Fibroblast of gingiva (primary cell): ENCODE data around the gene ARID3C.

Experiments
- DNase-seq: peaks from one replicate; pipeline ENCODE4 v3.0.0-alpha.2; 2011; ENCODE audit warnings: low read depth

The ARID3C gene

DNA sequence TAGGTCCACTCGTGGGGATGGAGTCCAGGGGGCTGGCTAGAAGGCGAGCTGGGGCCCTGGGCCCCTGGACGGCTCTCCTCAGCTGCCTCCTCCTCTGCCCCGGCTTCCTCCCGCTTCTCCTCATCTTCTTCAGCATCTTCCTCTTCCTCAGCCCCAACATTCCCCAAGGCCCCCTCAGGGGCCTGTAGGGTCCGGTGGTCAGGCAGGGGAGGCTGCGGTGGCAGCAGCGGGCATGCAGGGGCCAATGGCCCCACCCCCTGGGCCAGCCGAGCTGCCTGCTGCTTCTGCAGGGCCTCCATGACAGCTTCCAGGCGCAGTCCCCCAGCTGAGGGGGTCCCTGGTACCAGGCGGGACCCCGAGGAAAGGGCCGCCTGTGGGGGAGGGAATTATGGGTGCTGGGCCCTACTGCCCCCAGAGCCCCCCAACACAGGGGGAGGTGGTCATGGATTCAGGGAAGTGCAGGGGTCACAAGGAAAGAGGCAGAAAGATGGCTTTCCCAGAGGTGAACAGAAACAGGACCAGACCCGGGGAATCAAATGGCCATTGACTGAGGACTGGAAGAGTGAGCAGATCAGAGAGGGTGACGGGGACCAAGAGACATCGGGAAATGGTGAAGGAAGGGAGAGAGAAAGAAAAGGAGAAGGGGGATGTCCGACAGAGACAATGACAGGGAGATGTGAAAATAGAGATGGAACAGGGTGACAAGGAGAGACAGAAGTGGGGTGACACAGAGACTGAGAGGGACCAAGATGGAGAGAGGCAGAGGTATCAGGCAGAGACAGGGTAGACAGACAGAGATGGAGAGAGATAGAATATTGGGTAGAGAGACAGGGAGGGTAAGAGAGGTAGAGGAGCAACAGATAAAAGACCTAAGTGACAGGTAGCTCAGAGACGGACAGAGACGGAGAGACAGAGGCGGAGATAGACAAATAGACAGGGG, 880 bp downstream of the ARID3C start:
- no peak for DNase-seq

DNA sequence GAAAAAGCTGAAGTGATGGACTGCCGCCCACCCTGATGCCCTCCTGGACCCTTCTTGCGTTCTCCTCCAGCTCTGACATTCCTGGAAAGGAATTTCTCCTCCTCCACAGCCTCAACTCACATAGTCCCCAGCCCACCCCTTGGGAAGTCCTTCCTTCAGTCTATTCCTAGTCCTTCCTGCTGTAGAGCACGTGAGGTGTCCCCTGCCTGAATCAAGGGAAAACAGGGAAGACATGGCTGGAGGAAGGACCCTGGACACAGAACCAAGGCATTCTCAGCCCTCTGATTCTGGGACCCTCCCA, 3.7 kb downstream of the ARID3C start:
- no peak for DNase-seq

DNA sequence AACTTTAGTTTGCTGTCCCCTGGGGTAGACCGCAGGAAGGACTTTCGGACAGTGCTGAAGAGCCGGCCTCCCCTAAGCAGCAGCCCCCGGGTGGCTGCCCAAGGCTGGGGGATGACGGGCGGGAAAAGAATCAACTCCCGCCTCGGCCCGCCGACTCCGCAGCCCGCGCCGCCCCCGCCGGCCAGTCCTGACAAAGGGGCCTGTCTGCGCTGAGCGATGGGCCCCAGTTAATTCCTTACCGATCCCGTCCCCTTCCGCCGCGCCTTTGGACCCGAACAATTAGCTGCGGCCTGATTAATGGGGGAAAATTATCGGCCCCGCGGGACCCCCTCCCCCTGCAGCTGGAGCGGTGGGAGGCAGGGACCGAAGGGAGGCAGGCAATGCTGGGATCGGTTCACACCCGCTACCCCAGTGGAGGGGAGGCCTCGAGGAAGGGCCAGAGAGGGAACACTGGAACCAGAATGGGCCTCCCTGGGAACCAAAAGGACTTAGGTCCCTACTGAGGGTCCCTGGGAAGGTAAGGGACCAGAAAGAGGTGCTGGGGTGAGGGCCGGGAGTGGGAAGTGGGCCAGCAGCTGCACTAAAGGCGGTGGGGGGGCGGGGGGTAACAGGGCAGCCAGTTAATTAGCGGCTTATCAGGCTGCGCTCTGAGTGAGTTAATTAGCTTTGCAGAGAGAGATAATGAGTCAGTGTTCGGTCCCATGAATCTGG, 4.2 kb downstream of the ARID3C start:
- no peak for DNase-seq

DNA sequence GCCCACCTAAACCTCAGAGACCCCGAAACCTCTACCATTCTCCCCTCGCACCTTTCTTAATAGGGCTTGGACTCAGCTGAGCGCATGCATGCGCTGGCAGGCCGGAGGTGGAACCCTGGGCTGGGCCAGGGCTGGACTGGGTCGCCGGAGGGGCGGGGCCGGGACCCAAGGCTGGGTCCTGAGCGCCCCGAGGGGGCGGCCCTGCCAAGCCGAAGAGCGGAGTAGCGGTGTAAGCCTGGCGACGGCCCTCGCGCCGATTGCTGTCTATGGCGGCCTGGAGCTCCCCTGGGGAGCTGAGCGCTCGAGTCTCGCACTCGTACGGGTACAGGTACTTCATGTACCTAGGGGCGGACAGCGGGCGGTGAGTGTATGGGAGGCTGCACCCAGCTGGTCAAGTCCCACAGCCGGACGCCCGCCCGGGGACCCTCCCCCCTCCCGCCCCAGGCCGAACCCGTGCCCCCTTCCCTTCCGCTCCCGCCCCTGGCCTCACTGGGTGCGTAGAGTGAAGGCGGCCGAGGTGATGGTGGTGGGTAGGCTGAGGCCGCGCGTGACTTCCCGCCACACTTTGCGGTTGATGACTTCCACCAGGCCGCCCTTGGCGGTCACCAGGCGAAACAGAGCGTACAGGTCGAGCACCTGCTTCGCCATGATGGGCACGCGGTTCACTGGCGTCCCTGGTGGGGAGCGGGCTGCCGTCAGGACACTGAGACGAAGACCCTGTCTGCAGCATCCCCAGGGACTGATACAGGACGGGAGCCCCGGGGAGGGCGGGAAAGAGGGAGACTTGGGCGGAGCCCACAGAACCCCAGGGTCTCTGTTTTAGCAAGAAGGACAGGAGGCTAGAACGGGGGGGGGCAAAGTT, 5.3 kb downstream of the ARID3C start:
- DNase-seq, result no peak

DNA sequence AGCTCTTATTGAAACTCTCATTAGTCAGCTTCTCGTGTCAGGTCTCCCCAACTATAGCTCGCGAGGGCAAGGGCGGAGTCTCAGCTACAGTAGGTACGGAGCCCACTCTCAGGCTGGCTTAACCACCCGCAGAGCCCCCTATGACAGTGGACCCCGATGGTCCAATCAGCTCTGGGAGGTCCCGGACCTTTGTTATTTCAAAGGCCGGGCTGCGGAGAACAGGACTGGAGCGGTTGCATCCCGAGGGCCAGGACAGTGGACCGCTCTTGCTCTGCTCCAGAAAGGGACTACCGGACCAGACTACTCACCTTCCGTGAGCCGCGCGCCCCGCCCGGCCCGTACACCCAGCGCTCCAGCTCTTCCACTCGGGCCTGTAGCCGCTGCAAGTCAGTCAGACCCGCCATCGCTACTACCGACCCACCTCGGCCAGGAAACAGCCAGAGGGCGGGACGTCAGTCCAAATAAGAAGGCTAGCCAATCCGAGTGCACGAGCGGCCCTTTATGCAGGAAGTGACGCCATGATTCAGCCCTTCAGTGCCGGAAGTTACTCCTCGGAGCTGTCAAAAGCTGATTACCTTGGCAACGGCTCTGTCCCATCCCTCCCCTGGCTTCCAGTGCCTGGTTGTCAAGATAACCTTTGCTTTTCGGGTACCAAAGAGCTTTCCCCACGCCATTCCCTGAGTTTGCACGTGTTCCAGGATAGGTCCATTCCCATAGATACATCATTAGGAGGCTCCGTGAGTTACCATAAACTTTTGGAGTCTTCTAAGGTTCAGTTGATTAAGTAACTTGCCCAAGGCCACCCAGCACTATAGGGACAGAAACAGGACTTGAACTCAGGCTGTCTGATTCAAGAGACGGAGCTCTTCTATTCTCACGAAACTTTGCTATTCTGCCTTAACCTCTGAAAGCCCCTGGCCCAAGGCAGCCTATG, 8.5 kb downstream of the ARID3C start, which contains the start of gene DCTN3:
Gene DCTN3, minus strand, starts transcription at position 435 of the 934 bp plus-strand sequence. Its CDS starts 31 bp downstream, at position 404.
- DNase-seq, result peak; percentile 92

DNA sequence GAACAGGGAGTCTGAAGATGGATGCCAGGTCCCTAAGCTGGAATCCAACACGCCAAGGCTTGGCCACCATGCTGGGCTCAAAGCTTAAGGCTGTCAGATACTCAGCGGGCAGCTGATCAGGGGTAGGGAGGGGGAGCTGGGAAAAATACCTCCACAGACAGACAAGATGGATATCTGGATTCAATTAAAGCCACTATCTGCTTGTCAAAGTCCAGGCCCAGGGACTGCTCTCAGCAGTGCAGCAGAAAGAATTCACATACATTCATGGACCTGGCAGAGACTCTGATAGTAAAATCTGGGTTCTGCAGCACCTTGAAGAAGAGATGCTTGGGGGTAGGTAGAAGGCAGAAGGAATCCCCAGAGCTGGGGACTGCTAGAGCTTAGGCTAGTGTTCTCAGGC, 13.7 kb downstream of the ARID3C start:
- DNase-seq, result no peak

DNA sequence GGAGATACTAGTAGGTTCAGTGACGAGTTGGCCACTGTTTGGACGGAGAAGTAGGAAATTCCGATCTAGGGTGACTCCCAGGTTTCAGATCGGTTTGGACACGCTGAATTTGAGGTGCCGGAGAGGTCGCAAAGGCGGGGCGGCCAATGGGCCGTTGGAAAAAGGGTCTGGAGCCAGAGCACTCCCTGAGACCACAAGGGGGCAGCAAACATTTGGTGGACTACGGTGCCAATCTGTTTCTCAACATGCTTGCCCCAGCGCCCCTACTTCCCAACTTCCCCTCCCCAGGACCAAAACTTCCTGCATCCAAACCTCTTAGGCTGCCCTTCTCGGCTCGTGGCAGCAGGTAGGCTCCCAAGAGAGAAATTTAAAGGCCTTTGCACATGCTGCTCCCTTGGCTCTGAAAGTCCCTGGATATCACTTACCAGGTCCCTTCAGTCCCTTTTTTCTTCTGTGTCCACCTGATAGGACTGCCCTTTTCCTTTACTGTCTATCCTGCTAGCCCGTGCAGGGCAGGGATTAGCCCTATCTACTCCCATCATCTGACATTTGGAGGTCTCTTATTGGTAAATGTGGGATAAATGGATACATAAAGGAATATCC, 16.0 kb downstream of the ARID3C start:
- peak; percentile 61 for DNase-seq

DNA sequence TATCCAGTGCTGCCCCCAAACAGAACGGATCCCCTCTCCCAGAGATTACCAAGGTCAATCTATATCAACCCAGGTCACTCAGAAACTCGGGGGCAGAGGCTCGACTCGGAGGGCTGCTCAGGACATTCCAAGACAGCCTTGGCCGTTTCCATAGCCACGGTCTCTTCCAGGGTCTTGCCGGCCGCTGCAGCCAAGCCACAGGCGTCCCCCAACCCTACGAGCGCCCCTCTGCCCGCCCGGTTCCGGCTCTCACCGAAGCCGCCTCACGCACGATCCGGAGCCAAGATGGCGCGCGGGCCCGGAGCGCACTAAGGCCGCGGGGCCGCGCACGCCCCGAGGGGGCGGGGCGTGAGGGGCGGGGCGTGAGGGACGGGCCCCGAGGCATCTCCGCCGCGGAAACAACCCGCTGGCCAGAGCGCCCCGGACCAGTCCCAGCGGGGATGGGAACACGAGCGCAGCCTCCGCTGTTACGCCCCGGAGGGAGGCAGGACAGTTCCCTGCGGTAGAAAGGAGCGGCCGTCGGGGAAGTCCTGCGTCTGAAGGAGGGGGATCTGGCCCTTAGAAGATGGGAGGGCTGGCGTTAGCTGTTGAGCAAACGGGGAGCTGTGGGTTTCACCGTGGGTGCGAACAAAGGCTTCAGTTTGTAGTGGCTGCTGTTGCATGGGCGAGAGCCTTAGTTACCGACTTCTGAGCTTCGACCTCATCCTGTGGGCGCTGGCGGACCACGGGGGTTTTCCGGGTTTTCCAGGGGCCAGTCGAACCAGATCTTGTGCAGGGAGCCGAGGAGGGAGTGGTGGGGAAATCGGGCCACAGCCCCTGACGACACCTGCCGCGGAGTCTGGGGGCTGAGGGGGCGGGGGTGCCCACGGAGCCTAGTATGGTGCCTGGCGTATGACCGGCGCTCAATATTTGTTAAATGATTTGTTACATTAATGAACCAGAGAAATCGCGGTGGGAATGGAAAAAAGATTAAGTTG, 16.8 kb downstream of the ARID3C start, which contains the start of gene RPP25L:
Gene RPP25L, minus strand, starts transcription at position 287 of the 977 bp plus-strand sequence. CDS start 801 bp downstream, outside the sequence.
- DNase-seq, result peak; percentile 83

DNA sequence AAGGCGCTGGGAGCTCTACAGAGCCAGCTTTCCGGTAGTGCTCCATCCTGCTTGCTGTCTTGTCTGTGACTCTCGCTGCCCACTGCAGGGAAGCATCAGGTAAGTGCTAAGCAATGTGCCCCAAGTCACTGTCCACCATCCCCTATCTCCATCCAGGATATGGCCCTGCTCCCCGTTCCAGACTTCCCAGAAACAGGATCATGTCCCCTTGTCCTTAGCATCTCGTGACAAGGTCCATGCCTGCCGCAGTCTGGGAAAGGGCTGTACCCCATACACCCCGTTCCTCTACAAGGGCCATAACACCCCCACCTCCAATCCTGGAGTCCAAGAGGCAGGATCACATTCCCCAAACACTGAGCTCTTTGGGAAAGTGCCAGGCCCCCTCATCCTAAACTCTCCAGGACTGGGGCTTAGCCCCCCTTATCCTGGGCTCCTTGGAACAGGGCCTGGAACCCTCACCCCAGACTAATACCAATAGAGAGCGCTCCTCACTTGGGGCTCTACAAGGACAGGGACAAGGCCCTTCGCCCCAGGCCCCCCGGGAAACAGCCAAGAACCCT, 17.5 kb downstream of the ARID3C start:
- no peak for DNase-seq

DNA sequence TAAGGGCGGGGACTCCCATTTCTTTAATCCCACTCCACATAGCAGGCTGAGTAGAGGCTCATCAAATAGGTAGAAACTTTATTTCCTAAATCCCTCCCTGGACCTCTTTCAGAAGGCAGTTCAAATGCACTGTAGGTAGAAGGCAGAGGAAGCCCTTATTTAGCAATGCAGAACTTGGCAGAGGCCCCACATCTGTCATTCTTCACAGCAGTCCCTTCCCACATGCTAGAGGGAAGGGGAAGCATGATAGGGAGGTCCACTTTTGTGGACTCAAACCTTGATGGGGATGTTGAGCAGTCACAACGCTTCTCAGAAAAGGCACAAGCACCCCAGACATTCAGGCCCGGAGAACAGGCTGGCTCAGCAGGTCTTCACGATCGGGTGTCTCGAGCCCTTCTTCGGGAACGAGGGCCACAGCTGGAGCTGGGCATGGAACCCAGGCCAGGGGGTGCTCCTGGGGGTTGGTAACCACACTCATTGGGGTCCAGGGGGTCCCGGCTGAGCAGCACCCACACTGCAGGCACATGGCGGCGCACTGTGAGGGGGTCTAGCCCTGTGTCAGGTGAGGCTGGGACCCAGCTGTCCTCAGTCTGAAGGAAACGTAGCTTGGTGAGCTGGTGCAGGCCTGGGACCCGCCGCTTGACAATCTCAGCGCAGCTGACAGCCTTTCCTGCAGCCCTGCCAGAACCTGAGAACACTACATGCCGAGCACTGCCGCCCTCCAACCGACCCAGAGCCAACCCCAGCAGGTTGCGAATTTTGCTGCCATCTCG, 18.2 kb downstream of the ARID3C start:
- no peak for DNase-seq

DNA sequence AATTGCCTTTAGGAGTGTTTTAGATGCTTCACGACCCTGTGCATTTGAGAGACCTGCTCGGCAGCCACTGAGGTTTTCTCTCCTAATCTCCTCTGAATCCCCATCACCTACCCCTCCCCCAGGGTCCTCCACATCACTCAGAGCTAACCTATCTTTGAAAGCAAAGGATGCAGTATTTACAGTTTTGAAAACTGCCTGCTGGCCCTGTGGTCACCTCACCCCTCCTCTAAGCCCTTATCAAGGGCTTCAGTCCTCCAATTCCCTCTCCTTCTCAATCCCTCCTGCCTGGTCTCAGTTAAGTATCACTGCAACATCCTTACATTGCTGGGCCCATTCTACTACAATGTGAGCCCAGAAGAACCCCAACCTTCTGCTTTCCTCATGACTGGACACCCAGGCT, 21.5 kb downstream of the ARID3C start:
- DNase-seq, result no peak

DNA sequence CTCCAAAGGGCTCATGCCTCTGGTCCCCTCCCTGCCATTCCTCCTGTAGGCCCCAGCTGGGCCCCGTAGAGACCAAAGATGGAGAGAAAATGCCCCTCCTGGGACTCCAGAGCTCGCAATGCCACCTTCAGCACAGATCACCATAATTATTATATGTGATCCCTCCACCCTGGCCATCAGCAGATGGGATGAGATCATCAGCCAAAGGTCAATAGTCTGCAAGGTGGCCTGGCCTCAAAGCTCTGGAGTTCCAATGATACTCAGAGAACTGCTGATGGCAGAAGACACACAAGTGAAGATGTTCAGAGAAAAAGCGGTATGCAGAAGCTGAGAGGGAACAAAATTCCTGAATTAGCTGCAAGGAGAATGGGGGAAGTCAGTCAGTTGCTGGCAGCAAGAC, 22.0 kb downstream of the ARID3C start:
- no peak for DNase-seq

DNA sequence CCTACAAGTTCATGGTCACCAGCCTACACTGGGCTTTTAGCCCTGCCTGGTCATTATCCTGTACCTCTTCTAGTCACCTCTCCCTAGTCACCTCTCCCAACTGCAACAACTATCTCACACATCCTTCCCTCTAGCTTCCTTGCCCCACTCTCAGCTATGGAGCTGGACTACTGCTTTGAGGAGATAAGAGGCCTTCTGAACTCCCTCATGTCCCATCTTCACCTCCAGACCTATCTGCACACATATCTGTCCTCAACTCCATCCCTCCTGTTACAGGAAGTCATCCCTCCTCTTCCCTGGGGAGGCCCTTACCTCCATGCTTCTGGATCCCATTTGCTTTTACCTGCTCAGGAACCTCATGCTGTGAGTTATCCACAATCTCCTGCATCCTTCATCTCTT, 22.7 kb downstream of the ARID3C start:
- no peak for DNase-seq

DNA sequence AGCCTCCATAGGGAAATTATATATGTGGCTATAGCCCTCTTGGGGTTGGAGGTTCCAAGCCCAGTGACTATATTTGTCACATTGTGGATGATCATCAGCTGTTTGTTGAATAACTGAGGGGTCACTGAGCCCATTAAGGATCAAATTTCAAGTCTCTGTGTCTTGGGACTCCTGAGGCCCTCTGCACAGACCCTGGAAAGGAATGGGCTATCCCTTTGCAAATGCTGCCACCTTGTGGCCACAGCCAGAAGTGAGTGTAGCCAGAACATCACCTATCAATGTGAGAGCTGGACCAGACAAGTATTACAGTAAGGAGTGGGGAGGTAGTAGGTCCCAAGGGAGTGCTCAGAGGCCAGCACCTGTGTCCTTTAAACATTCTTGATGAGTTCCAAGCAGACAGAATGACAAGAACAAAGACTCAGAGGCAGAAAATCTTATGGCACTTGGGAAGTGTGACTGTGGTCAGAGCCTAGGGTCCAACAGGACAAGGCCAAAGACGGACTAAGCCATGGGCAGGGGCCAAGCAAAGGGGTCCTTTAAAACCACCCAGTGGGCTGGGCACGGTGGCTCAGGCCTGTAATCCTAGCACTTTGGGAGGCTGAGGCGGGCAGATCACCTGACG, 25.1 kb downstream of the ARID3C start:
- peak; percentile 41 for DNase-seq

DNA sequence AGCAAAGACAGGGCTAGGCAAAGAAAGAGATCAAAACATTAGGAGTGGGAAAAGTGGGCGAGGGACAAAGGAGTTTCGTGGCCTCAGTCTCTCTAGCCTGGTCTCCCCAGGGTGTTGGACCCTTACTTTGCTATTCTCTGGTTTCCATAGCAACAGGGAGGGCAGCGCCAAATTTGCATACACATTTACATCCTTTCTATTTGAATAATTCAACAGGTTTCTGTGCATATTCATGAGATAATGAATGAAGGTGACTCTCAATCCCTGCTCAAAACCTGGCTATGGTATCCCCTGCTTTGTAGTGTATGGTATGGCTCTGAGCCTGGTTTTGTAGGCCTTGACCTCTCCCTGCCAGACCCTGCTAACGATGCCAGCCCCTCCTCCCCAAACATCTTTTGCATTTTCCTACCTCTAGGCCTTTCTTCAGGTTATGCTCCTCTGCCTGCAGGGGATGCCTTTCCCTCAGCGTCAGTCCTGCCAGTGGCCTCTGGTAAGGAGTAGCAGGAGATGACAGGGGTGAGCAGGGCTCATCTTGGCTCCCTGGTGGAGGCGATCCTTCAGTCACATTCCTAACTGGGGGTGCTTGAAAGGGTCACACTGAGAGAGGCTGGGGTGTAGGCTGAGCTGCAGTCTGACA, 26.8 kb downstream of the ARID3C start:
- no peak for DNase-seq

DNA sequence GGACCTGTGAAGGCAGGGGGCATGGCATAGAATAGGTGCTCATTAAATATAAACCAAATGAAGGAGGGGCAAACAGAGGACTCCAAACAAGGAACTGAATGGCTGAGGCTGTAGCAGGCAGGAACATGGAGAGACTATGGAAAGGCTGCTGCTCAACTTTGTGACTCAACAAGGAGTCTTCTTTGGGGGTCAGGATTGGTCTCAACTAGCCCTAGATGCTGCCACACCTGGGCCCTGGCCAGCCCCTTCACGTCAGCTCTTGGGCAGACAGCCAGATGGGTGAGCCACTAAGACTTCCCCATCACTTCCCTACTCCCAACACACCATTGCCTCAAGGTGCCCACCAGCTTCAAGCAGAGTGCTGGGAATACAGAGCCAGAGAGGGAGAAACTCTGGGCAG, 28.0 kb downstream of the ARID3C start:
- DNase-seq, result no peak

DNA sequence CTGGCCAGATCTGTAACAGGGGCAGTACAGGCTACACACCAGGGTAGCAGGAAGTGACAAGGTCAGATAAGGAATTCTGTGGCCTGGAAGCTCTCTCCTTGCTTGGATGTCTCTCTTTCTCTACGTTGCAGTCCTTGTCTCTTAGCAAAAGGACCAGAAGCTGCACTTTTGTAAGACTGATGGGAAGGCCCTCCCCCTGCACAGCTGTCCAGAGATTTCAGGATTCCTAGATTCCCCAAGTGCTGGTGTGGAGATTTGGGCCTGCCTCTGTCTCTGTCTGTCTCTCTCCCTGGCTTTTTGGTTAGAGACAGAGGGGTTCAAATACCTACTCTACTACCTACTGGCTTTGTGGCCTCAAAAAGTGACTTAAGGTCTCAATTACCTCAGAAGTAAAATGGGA, 29.3 kb downstream of the ARID3C start:
- DNase-seq, result no peak
